ENCODE data around the gene SH2D7. TPM values are rescaled to one million over a fixed set of nuclear protein-coding genes. Genes with fewer than 3 reads are reported as not detected.

Gene SH2D7
- total RNA-seq, 1 donor from 2014 or later, result not detected

GRCh38 chr15:78072080-78072892 is 20.1 kb upstream of the SH2D7 start:
- H3K27me3 Mint-ChIP-seq (ENCODE audit: insufficient read depth, low read depth), result no peaks in the 10 kb centered on the region
- no peak overlapping the region for H3K4me2 ChIP-seq
- no peak overlapping the region for H3K27ac ChIP-seq
- no peaks in the 10 kb centered on the region for H3K9me3 ChIP-seq (ENCODE audit: low read depth)
- H3K4me3 ChIP-seq, result no peak overlapping the region
- H3K9me3 Mint-ChIP-seq, result no peaks in the 10 kb centered on the region
- H3K4me1 ChIP-seq, result peaks cover 33% of the 10 kb centered on the region
- H3F3A ChIP-seq (ENCODE audit: low read depth), result peaks cover 22% of the 10 kb centered on the region
- DNase-seq (ENCODE audit: low spot score), result no peak
- no peaks in the 10 kb centered on the region for H3K36me3 Mint-ChIP-seq
- H2AFZ ChIP-seq (replicated peaks), result no peak overlapping the region
- TF ChIP-seq EZH2 (IDR thresholded peaks at IDR 0.05), result no peak
- no peak for TF ChIP-seq EZH2phosphoT487 (IDR thresholded peaks at IDR 0.05)
- TF ChIP-seq, protein P1, sequence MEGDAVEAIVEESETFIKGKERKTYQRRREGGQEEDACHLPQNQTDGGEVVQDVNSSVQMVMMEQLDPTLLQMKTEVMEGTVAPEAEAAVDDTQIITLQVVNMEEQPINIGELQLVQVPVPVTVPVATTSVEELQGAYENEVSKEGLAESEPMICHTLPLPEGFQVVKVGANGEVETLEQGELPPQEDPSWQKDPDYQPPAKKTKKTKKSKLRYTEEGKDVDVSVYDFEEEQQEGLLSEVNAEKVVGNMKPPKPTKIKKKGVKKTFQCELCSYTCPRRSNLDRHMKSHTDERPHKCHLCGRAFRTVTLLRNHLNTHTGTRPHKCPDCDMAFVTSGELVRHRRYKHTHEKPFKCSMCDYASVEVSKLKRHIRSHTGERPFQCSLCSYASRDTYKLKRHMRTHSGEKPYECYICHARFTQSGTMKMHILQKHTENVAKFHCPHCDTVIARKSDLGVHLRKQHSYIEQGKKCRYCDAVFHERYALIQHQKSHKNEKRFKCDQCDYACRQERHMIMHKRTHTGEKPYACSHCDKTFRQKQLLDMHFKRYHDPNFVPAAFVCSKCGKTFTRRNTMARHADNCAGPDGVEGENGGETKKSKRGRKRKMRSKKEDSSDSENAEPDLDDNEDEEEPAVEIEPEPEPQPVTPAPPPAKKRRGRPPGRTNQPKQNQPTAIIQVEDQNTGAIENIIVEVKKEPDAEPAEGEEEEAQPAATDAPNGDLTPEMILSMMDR (IDR thresholded peaks at IDR 0.05), result no peak
- H3K36me3 ChIP-seq, result no peaks in the 10 kb centered on the region
- H3K4me1 Mint-ChIP-seq, result peaks cover 41% of the 10 kb centered on the region
- H3K9ac ChIP-seq, result no peak overlapping the region
- no peaks in the 10 kb centered on the region for H3K27me3 ChIP-seq
- H4K20me1 ChIP-seq (ENCODE audit: low read depth), result peaks cover 20% of the 10 kb centered on the region
- no peak overlapping the region for H3K4me3 Mint-ChIP-seq
- H3K79me2 ChIP-seq (ENCODE audit: low read depth), result peaks cover 47% of the 10 kb centered on the region
- no peak overlapping the region for H3K27ac Mint-ChIP-seq

DNA sequence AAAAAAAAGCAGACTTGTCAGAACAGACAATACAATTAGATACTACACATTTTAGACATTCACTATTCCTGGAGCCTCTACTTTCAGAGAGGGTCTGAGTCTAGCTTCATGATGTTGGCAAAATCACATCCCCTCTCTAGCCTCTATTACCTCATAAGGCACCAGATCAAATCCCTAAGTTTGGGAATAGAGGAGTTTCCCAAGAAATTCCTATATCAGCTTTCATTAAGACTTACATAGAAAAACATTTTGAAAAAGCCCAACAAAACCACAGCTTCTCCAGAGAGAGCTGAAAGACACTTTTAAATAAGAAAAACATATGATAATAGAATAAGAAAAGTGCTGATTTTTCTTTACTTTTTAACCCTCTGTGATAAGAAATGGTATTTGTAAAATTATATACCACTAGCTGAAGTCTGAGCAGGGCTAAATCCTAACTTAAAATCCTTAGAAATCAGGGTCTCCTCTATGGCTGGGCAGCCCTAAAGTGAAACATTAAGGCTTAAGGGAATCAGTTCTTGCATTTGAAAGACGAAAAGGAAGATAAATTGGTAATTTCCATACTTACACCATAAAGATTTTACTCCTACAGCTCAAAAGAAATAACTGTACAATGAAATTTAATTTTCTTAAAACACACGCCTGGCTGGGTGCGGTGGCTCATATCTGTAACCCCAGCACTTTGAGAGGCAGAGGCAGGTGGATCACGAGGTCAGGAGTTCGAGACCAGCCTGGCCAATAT is 19.1 kb upstream of the SH2D7 start:
- no peaks in the 10 kb centered on the region for H3K36me3 ChIP-seq
- peaks cover 40% of the 10 kb centered on the region for H3K79me2 ChIP-seq (ENCODE audit: low read depth)
- no peaks in the 10 kb centered on the region for H3K9me3 ChIP-seq (ENCODE audit: low read depth)
- Mint-ChIP-seq H3K9me3 (no peaks in the 10 kb centered on the region), H3K27ac (no peak overlapping the region), H3K4me3 (no peak overlapping the region), H3K27me3 (ENCODE audit: insufficient read depth, low read depth) (no peaks in the 10 kb centered on the region), H3K4me1 (peaks cover 36% of the 10 kb centered on the region), H3K36me3 (no peaks in the 10 kb centered on the region)
- H3K4me2 ChIP-seq, result no peak overlapping the region
- no peak overlapping the region for H3K4me3 ChIP-seq
- TF ChIP-seq, protein P1 (IDR thresholded peaks at IDR 0.05), result no peak
- TF ChIP-seq EZH2 (IDR thresholded peaks at IDR 0.05) (no peak), EZH2phosphoT487 (IDR thresholded peaks at IDR 0.05) (no peak)
- peaks cover 20% of the 10 kb centered on the region for H4K20me1 ChIP-seq (ENCODE audit: low read depth)
- peaks cover 22% of the 10 kb centered on the region for H3F3A ChIP-seq (ENCODE audit: low read depth)
- no peak overlapping the region for H3K9ac ChIP-seq
- H3K27me3 ChIP-seq, result no peaks in the 10 kb centered on the region
- no peak overlapping the region for H3K27ac ChIP-seq
- no peak for DNase-seq (ENCODE audit: low spot score)
- H3K4me1 ChIP-seq, result peaks cover 29% of the 10 kb centered on the region
- H2AFZ ChIP-seq (replicated peaks), result no peak overlapping the region

GRCh38 chr15:78075490-78076230 is 16.7 kb upstream of the SH2D7 start:
- Mint-ChIP-seq H3K9me3 (no peaks in the 10 kb centered on the region), H3K27me3 (ENCODE audit: insufficient read depth, low read depth) (no peaks in the 10 kb centered on the region), H3K4me1 (peaks cover 27% of the 10 kb centered on the region), H3K36me3 (no peaks in the 10 kb centered on the region), H3K27ac (no peak overlapping the region), H3K4me3 (peak overlapping the region; percentile 93)
- no peaks in the 10 kb centered on the region for H3K9me3 ChIP-seq (ENCODE audit: low read depth)
- peaks cover 27% of the 10 kb centered on the region for H3K79me2 ChIP-seq (ENCODE audit: low read depth)
- peak overlapping the region; percentile 98 for H3K4me2 ChIP-seq
- peaks cover 20% of the 10 kb centered on the region for H4K20me1 ChIP-seq (ENCODE audit: low read depth)
- peak; percentile 65 for DNase-seq (ENCODE audit: low spot score)
- TF ChIP-seq EZH2phosphoT487 (IDR thresholded peaks at IDR 0.05) (no peak), EZH2 (IDR thresholded peaks at IDR 0.05) (no peak)
- TF ChIP-seq, protein P1 (IDR thresholded peaks at IDR 0.05), result no peak
- no peaks in the 10 kb centered on the region for H3K36me3 ChIP-seq
- peaks cover 22% of the 10 kb centered on the region for H3F3A ChIP-seq (ENCODE audit: low read depth)
- H3K4me1 ChIP-seq, result peaks cover 24% of the 10 kb centered on the region
- no peak overlapping the region for H2AFZ ChIP-seq (replicated peaks)
- peak overlapping the region; percentile 5 for H3K4me3 ChIP-seq
- no peak overlapping the region for H3K27ac ChIP-seq
- no peak overlapping the region for H3K9ac ChIP-seq
- H3K27me3 ChIP-seq, result no peaks in the 10 kb centered on the region

Data from neural progenitor cell (in vitro differentiated cells).